ENCODE results near the gene KIR2DL3.

KIR2DL3 gene

DNA sequence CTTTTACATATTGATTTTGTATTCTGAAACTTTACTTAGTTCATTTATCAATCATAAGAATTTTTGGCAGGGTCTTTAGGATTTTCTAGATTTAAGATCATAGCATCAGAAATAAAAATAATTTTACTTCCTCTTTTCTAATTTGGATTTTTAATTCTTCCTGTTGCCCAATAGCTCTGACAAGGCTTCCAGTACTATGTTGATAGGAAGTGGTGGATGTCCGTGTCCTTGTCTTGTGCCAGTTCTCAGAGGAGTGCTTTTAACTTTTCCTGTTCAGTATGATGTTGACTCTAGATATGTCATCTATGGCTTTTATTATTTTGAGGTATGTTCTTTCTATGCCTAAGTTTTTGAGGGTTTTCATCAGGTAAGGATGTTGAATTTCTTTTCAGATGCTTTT lies 57.4 kb downstream of the KIR2DL3 start:
- DNase-seq, result no peak

All from NCI-H1694 (cell line).